Adipose tissue (tissue), 3 donors: ENCODE results near the gene SERHL2. TPM values are rescaled to one million over a fixed set of nuclear protein-coding genes. Genes with fewer than 3 reads are reported as not detected.
"Not testable (repeated sequence)": the region's sequence is repeated elsewhere in the genome, so short reads cannot be mapped to it uniquely, and the experiment has no call there.

ENCODE experiments used
- H3K27ac ChIP-seq: one replicate; pipeline ENCODE4 v1.5.1; 2013; ENCODE audit warnings: low read depth, low read length
- WGBS, 3 donors: extraction: QIAGEN DNeasy Blood & Tissue Kit; methylation state at CpG; one replicate each; pipeline ENCODE4 v1.1.7; 2013; 5-methylcytosine and 5-hydroxymethylcytosine counted together
- polyA plus RNA-seq, 3 donors: library from polyadenylated mRNA; stranded (reverse); fragments of 200-250 nt; gene quantifications; one replicate each; pipeline ENCODE4 v1.2.3, GENCODE V29; 2013
- donor health status: healthy with polysubstance abuse.
- donor health status: Bipolar disorder and iron deficiency.
- donor health status: healthy.

SERHL2 gene
- polyA plus RNA-seq, 3 donors, result 1.1 to 2.7 (median 1.4) TPM

- WGBS, 3 donors, result 78 to 82% (median 80%) methylated on average over 24 of the region's 24 CpGs
- not testable (repeated sequence) for H3K27ac ChIP-seq
Observed at GRCh38 chr22:42531401-42532084, 22.2 kb upstream of the SERHL2 start.

GRCh38 chr22:42533638-42533977 is 20.1 kb upstream of the SERHL2 start:
- 79 to 93% (median 91%) methylated on average over 4 to 8 of the region's 8 CpGs for WGBS, 3 donors
- no peak overlapping the region for H3K27ac ChIP-seq

DNA sequence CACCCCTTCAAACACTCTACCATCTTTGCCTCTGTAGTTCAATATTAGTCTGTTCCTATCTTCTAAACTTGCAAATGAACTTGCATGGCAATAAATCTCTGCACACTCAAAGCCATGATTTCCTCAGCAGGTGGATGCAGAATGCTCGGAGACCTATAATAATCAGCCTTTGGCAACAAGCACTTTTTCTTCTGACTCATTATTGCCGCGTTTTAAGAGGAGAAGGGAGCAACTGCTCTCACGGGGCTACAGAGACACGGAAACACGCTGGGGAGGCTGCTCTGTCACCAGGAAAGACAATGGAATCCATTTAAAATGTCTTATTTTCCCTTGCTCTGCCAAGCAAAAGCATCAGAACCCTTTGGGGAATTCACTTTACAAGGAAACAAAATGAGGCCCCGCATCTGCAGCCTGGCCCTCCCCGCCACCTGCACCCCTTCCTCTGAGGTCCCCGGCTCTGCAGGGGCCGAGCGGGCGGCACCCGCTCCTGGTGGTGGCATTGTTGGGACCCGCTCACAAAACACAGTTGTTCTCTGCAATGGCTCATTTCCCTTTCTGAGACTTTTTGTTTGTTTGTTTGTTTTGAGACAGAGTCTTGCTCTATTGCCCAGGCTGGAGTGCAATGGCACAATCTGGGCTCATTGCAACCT is 18.5 kb upstream of the SERHL2 start:
- WGBS, 3 donors, result 67 to 83% (median 79%) methylated on average over 3 to 4 of the region's 14 CpGs
- not testable (repeated sequence) for H3K27ac ChIP-seq

DNA sequence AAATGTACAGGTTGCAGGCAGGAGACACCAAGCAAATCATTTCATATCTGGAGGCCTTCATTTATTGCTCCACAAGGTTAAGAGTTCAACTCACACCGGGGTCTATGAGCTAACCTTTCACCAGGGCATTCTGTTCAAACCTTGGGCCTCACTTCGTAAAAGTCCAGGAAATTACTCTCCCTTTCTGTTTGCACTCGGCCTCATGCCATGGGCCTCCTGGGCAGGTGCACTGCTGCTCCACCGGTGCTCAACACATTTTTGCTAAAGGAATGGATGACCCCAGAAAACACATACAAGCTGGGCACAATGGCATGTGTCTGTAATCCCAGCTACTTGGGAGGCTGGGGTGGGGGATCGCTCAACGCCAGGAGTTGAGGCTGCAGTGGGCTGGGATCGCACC is 17.6 kb upstream of the SERHL2 start:
- 91 to 97% (median 91%) methylated on average over 7 of the region's 7 CpGs for WGBS, 3 donors

DNA sequence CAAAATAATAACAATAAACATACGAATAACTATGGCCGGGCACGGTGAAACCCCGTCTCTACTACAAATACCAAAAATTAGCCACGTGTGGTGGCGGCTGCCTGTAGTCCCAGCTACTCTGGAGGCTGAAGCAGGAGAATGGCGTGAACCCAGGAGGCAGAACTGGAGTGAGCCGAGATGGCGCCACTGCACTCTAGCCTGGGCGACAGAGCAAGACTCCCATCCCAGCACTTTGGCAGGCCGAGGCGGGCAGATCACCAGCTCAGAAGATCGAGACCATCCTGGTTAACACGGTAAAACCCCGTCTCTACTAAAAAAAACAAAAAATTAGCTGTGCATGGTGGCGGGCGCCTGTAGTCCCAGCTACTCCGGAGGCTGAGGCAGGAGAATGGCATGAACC is 17.1 kb upstream of the SERHL2 start:
- not testable (repeated sequence) for H3K27ac ChIP-seq
- 96 to 97% (median 96%) methylated on average over 18 of the region's 18 CpGs for WGBS, 3 donors

More for the DNA sequence above, 17.6 kb upstream of the SERHL2 start:
- no peak overlapping the region for H3K27ac ChIP-seq

DNA sequence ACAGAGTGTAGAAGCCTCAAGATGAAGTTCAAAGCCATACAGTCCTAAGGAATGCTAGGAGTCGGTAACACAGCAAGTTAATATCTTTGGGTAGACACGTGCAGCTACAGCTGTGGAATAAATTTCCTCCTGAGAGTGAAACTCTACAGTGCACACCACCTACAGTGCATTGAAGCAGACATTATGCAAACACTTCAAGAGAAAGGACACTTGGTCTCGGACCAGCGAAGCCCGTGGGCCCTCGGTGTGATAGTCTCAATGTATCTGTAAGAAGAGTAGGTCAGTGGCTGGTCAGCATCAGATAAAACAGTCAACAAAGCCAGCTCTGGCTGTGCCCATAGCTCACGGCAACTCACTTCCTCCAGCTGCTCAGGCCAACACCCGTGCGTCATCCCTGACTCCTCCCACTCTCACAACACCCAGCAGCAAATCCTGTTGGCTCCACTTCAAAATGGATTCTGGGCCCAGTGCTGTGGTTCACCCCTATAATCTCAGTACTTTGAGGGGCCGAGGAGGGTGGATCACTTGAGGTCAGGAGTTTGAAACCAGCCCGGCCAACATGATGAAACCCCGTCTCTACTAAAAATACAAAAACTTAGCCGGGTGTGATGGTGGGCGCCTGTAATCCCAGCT is 16.4 kb upstream of the SERHL2 start:
- H3K27ac ChIP-seq, result not testable (repeated sequence)
- WGBS, 3 donors, result 41 to 65% (median 59%) methylated on average over 6 to 13 of the region's 14 CpGs

DNA sequence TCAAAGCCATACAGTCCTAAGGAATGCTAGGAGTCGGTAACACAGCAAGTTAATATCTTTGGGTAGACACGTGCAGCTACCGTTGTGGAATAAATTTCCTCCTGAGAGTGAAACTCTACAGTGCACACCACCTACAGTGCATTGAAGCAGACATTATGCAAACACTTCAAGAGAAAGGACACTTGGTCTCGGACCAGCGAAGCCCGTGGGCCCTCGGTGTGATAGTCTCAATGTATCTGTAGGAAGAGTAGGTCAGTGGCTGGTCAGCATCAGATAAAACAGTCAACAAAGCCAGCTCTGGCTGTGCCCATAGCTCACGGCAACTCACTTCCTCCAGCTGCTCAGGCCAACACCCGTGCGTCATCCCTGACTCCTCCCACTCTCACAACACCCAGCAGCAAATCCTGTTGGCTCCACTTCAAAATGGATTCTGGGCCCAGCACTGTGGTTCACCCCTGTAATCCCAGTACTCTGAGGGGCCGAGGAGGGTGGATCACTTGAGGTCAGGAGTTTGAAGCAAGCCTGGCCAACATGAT is 14.5 kb upstream of the SERHL2 start:
- WGBS, 3 donors, result 41 to 66% (median 53%) methylated on average over 2 to 10 of the region's 11 CpGs

DNA sequence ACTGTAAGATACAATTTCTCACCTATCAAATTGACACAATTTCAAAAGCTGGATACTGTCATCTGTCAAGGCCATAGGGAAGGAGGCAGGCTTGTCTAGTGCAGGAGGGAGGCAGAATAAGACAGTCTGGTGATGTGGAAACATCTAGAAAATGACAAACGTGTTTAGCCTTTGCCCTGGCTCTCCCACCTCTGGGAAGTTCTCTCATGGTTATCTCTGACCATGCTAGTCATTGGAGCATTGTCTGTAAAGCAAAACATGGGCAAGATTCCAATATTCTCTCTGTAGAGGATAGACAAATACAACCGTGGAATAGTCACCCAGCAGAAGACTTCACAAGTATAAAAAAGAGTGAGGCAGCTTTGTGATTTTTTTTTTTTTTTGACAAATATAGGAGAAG is 9.1 kb upstream of the SERHL2 start:
- WGBS, 3 donors, result 17 to 26% (median 20%) methylated on average over 2 of the region's 2 CpGs
- H3K27ac ChIP-seq, result no peak overlapping the region

More for the DNA sequence above, 14.5 kb upstream of the SERHL2 start:
- H3K27ac ChIP-seq, result not testable (repeated sequence)

DNA sequence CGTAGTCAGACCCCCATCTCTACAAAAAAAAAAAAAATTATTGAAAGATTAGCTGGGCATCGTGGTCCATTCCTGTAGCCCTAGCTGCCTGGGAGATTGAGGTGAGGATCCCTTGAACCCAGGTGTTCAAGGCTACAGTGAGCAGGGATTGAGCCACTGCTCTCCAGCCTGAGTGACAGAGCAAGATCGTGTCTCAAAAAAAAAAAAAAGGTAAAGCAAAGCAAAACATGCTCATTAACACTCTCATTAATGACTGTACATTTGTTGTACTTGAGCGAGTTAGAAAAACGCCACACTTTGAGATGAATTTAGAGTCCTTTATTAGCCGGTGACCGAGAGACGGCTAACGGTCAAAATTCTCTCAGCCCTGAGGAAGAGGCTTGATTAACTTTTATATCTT is 6.2 kb upstream of the SERHL2 start:
- no peak overlapping the region for H3K27ac ChIP-seq
- WGBS, 3 donors, result 56 to 64% (median 62%) methylated on average over 9 of the region's 9 CpGs

DNA sequence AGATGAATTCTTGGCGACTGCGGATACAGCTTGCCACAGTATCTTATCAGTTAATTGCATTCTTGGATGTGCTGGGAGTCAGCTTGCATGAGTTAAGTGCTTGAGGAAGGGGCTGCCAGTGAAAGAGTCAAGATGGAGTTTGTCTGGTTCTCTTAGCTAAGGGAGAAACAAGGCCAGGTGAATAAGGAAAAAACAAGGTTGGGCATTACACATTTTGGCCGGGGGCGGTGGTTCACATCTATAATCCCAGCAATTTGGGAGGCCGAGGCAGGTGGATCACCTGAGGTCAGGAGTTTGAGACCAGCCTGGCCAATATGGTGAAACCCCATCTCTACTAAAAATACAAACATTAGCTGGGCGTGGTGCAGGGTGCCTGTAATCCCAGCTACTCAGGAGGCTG is 5.6 kb upstream of the SERHL2 start:
- not testable (repeated sequence) for H3K27ac ChIP-seq
- 50 to 64% (median 55%) methylated on average over 6 of the region's 6 CpGs for WGBS, 3 donors

DNA sequence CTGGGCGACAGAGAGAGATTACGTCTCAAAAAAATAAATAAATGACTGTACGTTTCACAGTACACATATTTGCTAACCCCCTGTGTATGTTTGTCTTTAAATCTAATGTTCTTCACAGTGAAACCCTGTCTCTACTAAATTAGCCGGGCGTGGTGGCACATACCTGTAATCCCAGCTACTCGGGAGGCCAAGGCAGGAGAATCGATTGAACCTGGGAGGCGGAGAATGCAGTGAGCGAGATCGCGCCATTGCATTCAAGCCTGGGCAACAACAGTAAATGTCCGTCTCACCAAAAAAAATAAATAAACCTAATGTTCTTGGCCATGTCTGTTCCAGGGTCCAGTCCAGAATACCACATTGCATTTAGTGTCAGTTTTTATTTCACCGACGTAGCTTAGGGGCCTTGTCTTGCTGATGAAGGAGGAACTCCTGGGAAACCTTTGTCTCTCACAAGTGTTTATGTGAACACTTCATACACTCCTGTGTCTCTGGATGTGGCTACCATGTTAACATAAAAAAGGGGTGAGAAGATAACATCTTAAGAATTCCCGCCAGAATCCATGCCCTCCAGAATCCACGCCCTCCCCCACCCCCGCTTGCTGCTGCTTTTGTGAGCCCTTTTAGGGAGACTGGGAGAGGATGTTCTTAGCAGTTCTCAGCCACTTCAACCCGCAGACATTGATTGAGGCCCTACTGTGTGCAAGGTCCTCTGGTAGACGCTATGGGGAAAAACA is 5.0 kb upstream of the SERHL2 start:
- WGBS, 3 donors, result 79 to 81% (median 80%) methylated on average over 19 of the region's 19 CpGs
- no peak overlapping the region for H3K27ac ChIP-seq

DNA sequence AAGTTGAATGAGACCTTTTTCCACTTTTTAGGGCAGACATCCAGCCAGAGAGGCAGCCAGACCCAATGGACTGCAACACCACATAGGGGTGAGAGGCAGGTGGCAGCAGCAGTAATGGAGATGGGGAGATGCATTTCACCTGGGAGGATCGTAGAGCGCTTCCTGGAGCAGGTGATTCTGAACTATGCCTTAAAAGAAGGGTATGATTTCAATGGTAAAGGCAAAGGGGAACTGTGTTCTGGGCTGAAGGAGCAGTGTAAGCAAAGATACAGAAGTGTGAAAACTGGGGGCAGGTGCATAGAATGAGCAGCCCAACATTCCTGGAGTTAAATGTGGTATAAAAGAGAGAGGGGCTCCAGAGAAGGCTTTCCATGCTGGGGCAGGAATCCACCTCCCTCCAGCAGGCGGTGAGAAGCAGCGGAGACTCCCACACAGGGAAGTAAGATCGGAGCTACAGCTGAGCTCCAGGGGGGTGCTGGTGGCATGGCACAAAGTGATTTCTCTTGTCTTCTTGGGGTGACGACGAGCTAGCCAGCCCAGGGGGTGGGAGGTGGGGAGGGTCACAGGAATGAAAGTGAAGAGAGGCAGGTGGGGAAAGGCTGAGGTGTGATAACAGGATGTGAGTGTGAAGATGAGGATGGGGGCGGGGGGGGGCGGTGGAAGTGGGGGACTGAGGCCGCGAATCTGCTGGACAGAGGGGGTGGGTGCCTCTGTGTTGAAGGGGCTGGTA is 4.3 kb upstream of the SERHL2 start:
- no peak overlapping the region for H3K27ac ChIP-seq
- WGBS, 3 donors, result 64 to 73% (median 68%) methylated on average over 7 to 11 of the region's 11 CpGs

GRCh38 chr22:42552294-42552647 is 1.5 kb upstream of the SERHL2 start:
- H3K27ac ChIP-seq, result not testable (repeated sequence)
- 91 to 95% (median 93%) methylated on average over 6 of the region's 6 CpGs for WGBS, 3 donors

DNA sequence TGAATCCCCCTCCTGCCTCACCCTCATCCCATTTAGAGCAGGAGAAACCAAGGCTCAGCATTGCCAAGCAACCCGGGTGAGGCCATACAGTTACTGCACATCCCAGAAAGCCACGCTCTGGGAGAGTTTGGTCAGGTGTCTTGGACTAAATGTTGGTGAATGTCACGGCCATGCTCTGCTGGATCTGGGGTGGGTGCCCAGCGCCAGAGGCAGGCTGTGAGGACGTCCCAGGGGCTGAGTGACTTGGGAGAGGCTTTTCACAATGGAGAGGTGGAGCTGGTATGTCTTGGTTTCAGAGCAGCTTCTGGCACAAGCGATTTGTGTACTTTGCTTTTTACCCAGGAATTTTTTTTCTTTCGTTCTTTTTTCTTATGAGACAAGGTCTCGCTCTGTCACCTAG is 6.6 kb downstream of the SERHL2 start:
- no peak overlapping the region for H3K27ac ChIP-seq
- 84 to 92% (median 91%) methylated on average over 8 of the region's 8 CpGs for WGBS, 3 donors

DNA sequence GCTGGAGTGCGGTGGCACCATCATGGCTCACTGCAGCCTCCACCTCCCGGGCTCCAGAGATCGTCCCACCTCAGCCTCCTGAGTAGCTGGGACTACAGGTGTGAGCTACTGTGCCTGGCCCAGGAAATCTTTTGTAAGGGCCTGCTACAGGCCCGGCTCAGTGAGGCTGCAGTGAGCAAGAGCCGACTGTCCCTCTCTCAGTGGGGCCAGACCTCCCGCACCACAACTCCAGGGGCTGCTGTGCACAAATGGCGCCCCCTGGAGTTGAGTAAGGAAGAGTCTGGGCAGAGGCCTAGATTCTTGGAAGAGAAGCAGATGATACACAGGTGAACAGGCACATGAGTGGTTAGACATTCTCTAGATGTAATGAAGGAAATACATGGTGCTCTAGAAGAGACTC is 7.0 kb downstream of the SERHL2 start:
- H3K27ac ChIP-seq, result no peak overlapping the region
- WGBS, 3 donors, result 77 to 83% (median 78%) methylated on average over 7 of the region's 7 CpGs

DNA sequence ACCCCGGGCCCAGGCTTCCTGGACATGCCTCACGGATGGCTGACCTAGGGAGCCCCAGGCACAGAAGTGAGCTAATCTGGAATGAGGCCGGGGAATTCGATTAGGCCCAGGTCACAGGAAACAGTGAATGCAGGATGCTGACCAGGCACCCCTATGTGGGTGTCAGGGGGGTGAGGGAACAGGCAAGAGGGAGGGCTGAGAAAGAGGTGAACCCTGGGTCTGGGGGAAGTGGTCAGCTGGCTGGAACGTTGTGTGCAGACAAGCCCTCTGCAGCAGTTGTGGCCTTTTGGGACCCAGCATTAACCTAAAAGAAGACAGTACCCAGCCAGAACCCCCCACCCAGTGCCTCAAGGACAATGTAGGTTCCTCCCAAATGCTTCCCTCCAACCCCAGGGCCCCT is 8.1 kb downstream of the SERHL2 start:
- WGBS, 3 donors, result 46 to 59% (median 49%) methylated on average over 5 of the region's 5 CpGs
- no peak overlapping the region for H3K27ac ChIP-seq

- 32 to 36% (median 33%) methylated on average over 8 of the region's 8 CpGs for WGBS, 3 donors
Observed at GRCh38 chr22:42562279-42562678, 8.5 kb downstream of the SERHL2 start.

GRCh38 chr22:42562684-42563083 is 8.9 kb downstream of the SERHL2 start:
- H3K27ac ChIP-seq, result no peak overlapping the region
- 73 to 85% (median 81%) methylated on average over 2 of the region's 2 CpGs for WGBS, 3 donors

More at GRCh38 chr22:42562279-42562678, 8.5 kb downstream of the SERHL2 start:
- H3K27ac ChIP-seq, result no peak overlapping the region
